Parathyroid adenoma (tissue), 2 donors: Measurements from ENCODE around the gene RHOG.

ENCODE experiments used
- H2AFZ ChIP-seq: fragments of 300-600 bp; sonication (generic); one replicate; pipeline ENCODE4 v1.7.0; 2017; ENCODE audit warnings: antibody characterized with exemption, mild to moderate bottlenecking
- H3K27ac ChIP-seq: fragments of 300-600 bp; sonication (generic); one replicate; pipeline ENCODE4 v1.7.0; 2017
- H3K27me3 ChIP-seq: fragments of 300-600 bp; sonication (generic); one replicate; pipeline ENCODE4 v1.7.0; 2017; ENCODE audit warnings: low read length; ENCODE audit not compliant: control insufficient read depth, insufficient read depth
- H3K36me3 ChIP-seq: fragments of 300-600 bp; sonication (generic); one replicate; pipeline ENCODE4 v1.7.0; 2017; ENCODE audit warnings: low read length; ENCODE audit not compliant: control insufficient read depth, insufficient read depth
- H3K4me1 ChIP-seq: fragments of 300-600 bp; sonication (generic); one replicate; pipeline ENCODE4 v1.7.0; 2017; ENCODE audit warnings: control low read depth
- H3K4me2 ChIP-seq: fragments of 300-600 bp; sonication (generic); one replicate; pipeline ENCODE4 v1.7.0; 2017; ENCODE audit warnings: low read length
- H3K4me3 ChIP-seq: fragments of 300-600 bp; sonication (generic); one replicate; pipeline ENCODE4 v1.7.0; 2017; ENCODE audit warnings: low read depth, low read length
- H3K79me2 ChIP-seq: fragments of 300-600 bp; sonication (generic); one replicate; pipeline ENCODE4 v1.7.0; 2017; ENCODE audit warnings: control low read depth
- H3K9ac ChIP-seq: fragments of 300-600 bp; sonication (generic); one replicate; pipeline ENCODE4 v1.7.0; 2017; ENCODE audit warnings: mild to moderate bottlenecking
- H3K9me3 ChIP-seq: fragments of 300-600 bp; sonication (generic); one replicate; pipeline ENCODE4 v1.7.0; 2017; ENCODE audit warnings: low read length; ENCODE audit not compliant: control insufficient read depth
- TF ChIP-seq, protein P1 (sequence below): fragments of 300-600 bp; sonication (generic); IDR thresholded peaks from one replicate; pipeline ENCODE4 v1.7.0; 2017; ENCODE audit warnings: antibody characterized with exemption, mild to moderate bottlenecking
- donor health status: primary hyperparathyroidism.

Gene RHOG

DNA sequence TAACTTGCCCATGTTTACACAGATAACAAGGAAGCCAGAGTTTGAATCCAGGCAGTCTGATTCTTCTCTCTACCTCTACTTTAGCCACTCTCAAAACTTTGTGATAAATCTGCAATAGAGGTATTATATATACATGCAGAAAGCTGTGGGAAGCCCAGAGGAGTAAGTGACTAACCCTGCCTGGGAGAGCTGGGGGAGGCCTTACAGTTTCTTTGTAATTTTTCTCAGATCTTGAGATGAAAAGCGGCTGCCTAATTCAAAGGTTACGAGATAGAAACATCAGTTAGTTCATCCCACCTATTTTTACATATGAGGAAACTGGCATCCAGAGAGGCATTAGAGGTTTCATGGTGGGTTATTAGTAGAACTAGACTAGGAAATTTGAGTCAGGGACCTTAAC is 19.6 kb upstream of the RHOG start:
- Histone ChIP-seq H3K36me3 (no peaks in the 10 kb centered on the region), H3K9ac (no peak overlapping the region), H3K4me3 (no peak overlapping the region), H3K9me3 (no peaks in the 10 kb centered on the region), H3K27me3 (no peaks in the 10 kb centered on the region), H3K27ac (no peak overlapping the region), H3K4me2 (no peak overlapping the region), H2AFZ (no peak overlapping the region), H3K4me1 (peaks cover 3% of the 10 kb centered on the region), H3K79me2 (peaks cover 35% of the 10 kb centered on the region)
- TF ChIP-seq, protein P1, sequence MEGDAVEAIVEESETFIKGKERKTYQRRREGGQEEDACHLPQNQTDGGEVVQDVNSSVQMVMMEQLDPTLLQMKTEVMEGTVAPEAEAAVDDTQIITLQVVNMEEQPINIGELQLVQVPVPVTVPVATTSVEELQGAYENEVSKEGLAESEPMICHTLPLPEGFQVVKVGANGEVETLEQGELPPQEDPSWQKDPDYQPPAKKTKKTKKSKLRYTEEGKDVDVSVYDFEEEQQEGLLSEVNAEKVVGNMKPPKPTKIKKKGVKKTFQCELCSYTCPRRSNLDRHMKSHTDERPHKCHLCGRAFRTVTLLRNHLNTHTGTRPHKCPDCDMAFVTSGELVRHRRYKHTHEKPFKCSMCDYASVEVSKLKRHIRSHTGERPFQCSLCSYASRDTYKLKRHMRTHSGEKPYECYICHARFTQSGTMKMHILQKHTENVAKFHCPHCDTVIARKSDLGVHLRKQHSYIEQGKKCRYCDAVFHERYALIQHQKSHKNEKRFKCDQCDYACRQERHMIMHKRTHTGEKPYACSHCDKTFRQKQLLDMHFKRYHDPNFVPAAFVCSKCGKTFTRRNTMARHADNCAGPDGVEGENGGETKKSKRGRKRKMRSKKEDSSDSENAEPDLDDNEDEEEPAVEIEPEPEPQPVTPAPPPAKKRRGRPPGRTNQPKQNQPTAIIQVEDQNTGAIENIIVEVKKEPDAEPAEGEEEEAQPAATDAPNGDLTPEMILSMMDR, result no peak

DNA sequence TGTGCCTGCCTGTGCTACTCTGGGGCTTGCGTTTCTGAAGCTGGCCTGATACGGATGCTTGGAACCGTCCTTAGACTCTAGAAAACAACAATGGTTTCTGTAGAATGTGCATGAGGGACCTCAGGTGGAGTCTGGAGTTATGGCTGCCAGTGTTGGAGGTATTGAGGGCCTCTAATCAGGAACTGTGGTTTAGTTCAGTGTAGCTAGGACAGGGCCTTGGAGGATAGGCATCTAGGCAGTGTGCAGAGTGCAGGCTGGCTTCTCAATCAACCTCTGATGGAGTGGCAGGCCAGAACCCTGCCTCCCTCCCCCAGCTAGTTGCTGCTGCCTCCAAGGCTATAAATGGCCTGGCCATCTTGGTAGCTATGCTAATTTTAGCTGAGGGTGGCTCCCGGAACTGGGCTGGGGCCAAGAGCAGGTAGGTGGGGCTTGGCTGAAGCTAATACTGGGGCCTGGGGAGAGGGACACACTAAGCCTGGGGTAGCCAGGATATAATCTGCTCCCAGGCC is 18.7 kb upstream of the RHOG start:
- Histone ChIP-seq H3K9ac (no peak overlapping the region), H3K9me3 (no peaks in the 10 kb centered on the region), H3K79me2 (peaks cover 35% of the 10 kb centered on the region), H3K36me3 (no peaks in the 10 kb centered on the region), H3K27me3 (no peaks in the 10 kb centered on the region), H3K27ac (no peak overlapping the region), H3K4me1 (peaks cover 6% of the 10 kb centered on the region), H3K4me3 (no peak overlapping the region), H2AFZ (no peak overlapping the region), H3K4me2 (no peak overlapping the region)
- TF ChIP-seq, protein P1, result no peak

DNA sequence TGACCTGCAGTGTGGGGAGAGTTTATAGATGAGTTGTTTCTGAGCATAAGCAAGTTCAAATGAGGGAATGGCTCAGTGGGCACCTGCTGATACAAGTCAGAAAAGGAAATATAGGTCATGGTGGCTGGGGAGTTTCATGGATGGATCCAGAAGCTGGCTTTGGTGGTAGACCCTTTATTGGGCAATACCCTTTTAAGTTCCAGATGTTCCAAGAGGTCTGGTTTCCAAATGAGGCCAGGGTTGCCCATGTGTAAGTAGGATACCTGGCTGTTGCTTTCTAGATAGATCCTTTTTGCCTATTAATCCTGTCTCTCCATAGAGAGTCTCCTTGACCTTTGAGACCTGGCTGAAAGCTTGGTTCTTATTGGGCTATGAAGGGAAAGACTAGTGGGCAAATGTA is 16.9 kb upstream of the RHOG start:
- Histone ChIP-seq H3K27ac (no peak overlapping the region), H3K9ac (no peak overlapping the region), H3K4me2 (peak overlapping the region; percentile 81), H3K36me3 (no peaks in the 10 kb centered on the region), H2AFZ (no peak overlapping the region), H3K4me1 (peaks cover 14% of the 10 kb centered on the region), H3K79me2 (peaks cover 28% of the 10 kb centered on the region), H3K4me3 (peak overlapping the region; percentile 56), H3K27me3 (no peaks in the 10 kb centered on the region), H3K9me3 (no peaks in the 10 kb centered on the region)
- TF ChIP-seq, protein P1, result no peak

DNA sequence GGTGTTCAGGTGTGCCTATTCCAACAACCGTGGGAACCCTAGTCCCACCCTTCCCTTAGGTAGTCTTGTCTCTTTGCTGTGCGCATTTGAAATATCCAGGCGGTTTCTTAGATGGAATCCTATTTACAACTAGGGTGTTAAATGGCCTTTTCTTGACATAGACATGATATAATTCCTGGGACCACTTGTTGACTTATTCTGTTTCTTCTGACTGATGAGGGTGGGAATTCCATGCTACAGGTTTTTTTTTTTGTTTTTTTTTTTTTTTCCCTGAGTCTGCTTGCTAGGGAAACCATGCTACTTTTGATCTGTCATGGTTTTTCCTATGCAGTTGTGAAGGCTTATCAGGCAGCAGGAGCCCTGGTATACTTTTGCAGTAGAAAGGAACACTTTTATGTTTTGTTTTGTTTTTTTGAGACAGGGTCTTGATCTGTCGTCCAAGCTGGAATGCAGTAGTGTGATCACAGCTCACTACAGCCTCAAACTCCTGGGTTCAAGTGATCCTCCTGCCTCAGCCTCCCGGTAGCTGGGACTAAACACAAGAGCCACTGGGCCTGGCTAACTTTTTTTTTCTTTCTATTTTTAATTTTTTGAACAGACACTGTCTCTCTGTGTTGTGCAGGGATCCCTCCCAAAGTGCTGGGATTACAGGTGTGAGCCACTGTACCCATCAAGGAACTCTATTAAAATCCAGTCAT is 16.2 kb upstream of the RHOG start:
- Histone ChIP-seq H3K9me3 (no peaks in the 10 kb centered on the region), H3K4me3 (peak overlapping the region; percentile 56)

More for the DNA sequence above, 16.2 kb upstream of the RHOG start:
- Histone ChIP-seq H3K4me1 (peaks cover 14% of the 10 kb centered on the region), H3K27ac (no peak overlapping the region), H3K79me2 (peaks cover 28% of the 10 kb centered on the region), H3K27me3 (no peaks in the 10 kb centered on the region), H3K4me2 (peak overlapping the region; percentile 81), H3K9ac (no peak overlapping the region), H3K36me3 (no peaks in the 10 kb centered on the region), H2AFZ (no peak overlapping the region)
- TF ChIP-seq, protein P1, result no peak
